Astrocyte of the cerebellum (primary cell): ENCODE measurements around the gene HEXIM2.

Experiments used
- DNase-seq: peaks from one replicate; pipeline ENCODE4 v3.0.0-alpha.2; 2011; ENCODE audit warnings: low read depth
- H3K4me3 ChIP-seq: 2 replicates; pipeline ENCODE4 v1.5.1; 2011; ENCODE audit warnings: mild to moderate bottlenecking, low read depth, low read length, moderate library complexity
- in situ Hi-C: cut with HindIII; loops from 2 replicates; pipeline ENCODE4 v1.10.0; 2017; ENCODE audit warnings: low sequenced_read_pairs
- TF ChIP-seq, protein P1 (sequence below): IDR thresholded peaks from 2 replicates; pipeline ENCODE4 v1.5.1; 2012; ENCODE audit warnings: low read length, low read depth, moderate library complexity, mild to moderate bottlenecking; ENCODE audit errors: missing control alignments

Gene HEXIM2

GRCh38 chr17:45155483-45155882, 6.2 kb upstream of the HEXIM2 start:
- in situ Hi-C loops = no loop called here
- H3K4me3 ChIP-seq = no peak overlapping the region
- TF ChIP-seq, protein P1, sequence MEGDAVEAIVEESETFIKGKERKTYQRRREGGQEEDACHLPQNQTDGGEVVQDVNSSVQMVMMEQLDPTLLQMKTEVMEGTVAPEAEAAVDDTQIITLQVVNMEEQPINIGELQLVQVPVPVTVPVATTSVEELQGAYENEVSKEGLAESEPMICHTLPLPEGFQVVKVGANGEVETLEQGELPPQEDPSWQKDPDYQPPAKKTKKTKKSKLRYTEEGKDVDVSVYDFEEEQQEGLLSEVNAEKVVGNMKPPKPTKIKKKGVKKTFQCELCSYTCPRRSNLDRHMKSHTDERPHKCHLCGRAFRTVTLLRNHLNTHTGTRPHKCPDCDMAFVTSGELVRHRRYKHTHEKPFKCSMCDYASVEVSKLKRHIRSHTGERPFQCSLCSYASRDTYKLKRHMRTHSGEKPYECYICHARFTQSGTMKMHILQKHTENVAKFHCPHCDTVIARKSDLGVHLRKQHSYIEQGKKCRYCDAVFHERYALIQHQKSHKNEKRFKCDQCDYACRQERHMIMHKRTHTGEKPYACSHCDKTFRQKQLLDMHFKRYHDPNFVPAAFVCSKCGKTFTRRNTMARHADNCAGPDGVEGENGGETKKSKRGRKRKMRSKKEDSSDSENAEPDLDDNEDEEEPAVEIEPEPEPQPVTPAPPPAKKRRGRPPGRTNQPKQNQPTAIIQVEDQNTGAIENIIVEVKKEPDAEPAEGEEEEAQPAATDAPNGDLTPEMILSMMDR = no peak
- DNase-seq = no peak

DNA sequence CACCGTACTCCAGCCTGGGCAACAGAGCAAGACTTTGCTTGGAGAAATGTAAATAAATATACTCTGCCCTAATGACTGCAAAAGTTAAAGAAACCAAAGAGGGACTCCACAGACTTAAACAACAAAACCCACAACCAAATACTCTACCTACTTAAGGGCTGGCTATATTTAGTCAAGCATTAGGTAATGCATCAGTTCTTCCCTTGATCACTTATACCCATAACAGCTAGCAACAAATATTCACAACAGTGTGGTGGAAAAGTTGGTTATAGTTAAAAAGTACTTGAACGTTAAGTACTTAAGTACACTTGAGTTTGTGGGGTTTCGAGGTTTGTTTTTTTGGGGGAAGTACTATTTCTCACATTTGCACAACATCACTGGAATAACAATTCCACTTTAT, 5.4 kb upstream of the HEXIM2 start:
- no peak for DNase-seq
- in situ Hi-C loops = no loop called here
- TF ChIP-seq, protein P1 = no peak
- H3K4me3 ChIP-seq = no peak overlapping the region

DNA sequence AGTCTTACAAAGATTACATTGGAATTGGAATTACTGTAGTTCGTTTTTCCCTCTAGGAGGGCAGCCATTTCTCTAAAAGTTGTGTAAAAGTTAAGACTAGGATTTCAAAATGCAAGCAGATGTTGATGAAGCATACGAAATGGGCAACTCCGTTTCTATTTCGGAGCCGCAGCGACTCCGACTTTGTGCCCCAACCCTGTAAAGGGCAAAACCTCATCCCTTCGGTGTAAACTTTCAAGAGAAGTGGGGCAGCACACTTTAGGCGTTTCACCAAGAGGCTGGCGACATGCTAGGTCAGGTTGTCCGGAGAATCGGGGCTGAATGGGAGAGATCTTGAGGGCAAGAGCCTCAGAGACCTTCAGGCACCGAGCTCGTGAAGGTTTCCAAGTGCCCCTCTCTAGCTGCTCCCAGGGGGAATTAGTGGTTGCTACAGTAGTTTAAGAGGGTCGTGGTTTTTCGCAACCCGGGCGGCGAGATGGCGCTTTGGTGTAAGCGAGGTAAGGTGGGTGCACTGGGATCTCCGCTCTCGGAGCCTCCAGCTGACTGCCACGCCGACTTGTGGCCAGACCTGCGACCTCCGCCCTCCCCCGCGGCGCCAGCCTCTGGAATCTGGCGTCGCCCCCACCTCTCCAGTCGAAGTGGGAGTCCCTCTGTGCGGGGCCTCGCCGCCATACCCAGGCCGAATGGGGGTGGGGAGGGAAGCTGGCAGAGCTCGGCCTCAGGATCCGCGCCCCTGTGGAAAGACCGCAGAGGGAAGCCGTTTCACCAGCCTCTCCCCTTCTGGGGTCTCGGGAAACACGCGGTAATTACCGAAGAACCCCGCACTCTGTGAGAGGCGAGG, 1.0 kb upstream of the HEXIM2 start:
- peak overlapping the region; percentile 98 for H3K4me3 ChIP-seq
- in situ Hi-C loops = no loop called here
- DNase-seq = no peak
- TF ChIP-seq, protein P1 = no peak

DNA sequence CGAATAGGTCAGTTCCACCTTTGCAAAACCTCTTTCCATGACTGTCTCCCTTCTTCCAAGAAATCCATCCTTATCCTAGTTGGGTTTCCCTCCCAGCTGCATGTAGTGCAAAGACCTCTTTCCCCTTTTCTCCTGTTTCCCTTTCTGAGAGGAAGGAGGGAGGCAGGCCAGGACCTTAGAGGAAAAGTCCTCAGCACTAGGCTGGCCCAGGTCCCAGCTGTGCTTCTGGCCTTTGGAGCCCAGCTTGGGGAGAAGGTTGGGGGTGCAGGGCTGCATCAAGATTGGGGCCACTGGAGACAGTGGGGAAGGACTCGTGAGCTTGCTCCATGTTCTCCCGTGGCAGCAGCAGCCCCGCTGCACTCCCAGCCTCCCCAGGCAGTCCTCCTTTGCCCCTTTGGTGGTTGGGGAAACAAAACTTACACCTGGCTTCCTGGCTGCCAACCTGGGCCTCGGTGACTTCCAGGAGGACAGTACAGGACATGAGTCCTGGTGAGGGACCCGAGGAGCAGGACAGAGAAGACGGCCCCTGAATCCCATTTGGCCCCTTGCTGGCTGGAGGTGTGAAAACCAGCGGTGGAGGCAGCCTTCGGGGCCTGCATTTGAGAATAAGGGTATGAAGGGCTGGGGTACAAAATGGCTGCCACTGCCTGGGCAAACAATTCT, 481 bp downstream of the HEXIM2 start:
- TF ChIP-seq, protein P1 = no peak
- no peak for DNase-seq
- peak overlapping the region; percentile 98 for H3K4me3 ChIP-seq
- in situ Hi-C loops = no loop called here

GRCh38 chr17:45164734-45165269, 3.1 kb downstream of the HEXIM2 start:
- no peak overlapping the region for H3K4me3 ChIP-seq
- in situ Hi-C loops = no loop called here
- no peak for DNase-seq
- TF ChIP-seq, protein P1 = no peak

DNA sequence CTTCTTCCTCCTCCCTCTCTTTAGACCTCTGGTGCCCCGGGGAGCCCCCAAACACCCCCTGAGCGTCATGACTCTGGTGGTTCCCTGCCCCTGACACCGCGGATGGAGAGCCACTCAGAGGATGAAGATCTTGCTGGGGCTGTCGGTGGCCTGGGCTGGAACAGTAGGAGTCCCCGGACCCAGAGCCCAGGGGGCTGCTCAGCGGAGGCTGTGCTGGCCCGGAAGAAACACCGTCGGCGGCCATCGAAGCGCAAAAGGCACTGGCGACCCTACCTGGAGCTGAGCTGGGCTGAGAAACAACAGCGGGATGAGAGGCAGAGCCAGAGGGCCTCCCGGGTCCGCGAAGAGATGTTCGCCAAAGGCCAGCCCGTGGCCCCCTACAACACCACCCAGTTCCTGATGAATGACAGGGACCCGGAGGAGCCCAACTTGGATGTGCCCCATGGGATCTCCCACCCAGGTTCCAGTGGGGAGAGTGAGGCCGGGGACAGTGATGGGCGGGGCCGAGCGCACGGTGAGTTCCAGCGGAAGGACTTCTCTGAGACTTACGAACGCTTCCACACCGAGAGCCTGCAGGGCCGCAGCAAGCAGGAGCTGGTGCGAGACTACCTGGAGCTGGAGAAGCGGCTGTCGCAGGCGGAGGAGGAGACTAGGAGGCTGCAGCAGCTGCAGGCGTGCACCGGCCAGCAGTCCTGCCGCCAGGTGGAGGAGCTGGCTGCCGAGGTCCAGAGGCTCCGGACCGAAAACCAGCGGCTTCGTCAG, 7.5 kb downstream of the HEXIM2 start:
- DNase-seq = no peak
- in situ Hi-C loops = no loop called here
- TF ChIP-seq, protein P1 = no peak
- no peak overlapping the region for H3K4me3 ChIP-seq
